Heart left ventricle (tissue), 16 donors: ENCODE data around the gene EIF2S3. TPM values are rescaled to one million over a fixed set of nuclear protein-coding genes. Genes with fewer than 3 reads are reported as not detected.

ENCODE experiments used
- ATAC-seq, 4 donors: fragments of 200-7000 bp; cut with Tn5 transposase; one replicate each; pipeline ENCODE4 v1.9.1; 2020 to 2022; ENCODE audit warnings: moderate library complexity in 4 of 4, mild to moderate bottlenecking in 3 of 4, moderate number of reproducible peaks in 1 of 4
- DNase-seq, 5 donors: peaks; one replicate each; pipeline ENCODE4 v3.0.0-alpha.2; 2020
- H3K27ac ChIP-seq, 12 donors: fragments of 200-600 bp; sonication (generic) in 4 of 12; one replicate each; pipeline versions ENCODE4 v1.5.0 to v1.8.0; 2016 to 2022; ENCODE audit warnings: mild to moderate bottlenecking in 2 of 12
- H3K27me3 ChIP-seq, 9 donors: fragments of 200-600 bp; sonication (generic) in 2 of 9; one replicate each; pipeline versions ENCODE4 v1.5.1 to v1.8.0; 2016 to 2022; ENCODE audit warnings: mild to moderate bottlenecking in 3 of 9
- H3K36me3 ChIP-seq, 9 donors: fragments of 200-600 bp; sonication (generic) in 2 of 9; one replicate each; pipeline versions ENCODE4 v1.5.0 to v1.8.0; 2018 to 2022; ENCODE audit warnings: mild to moderate bottlenecking in 2 of 9
- H3K4me1 ChIP-seq, 12 donors: fragments of 200-600 bp; sonication (generic) in 4 of 12; one replicate each; pipeline versions ENCODE4 v1.5.0 to v1.8.0; 2016 to 2022; ENCODE audit warnings: mild to moderate bottlenecking in 3 of 12
- H3K4me3 ChIP-seq, 12 donors: fragments of 200-600 bp; sonication (generic) in 4 of 12; one replicate each; pipeline versions ENCODE4 v1.5.0 to v1.8.0; 2017 to 2022; ENCODE audit warnings: mild to moderate bottlenecking in 9 of 12, moderate library complexity in 4 of 12
- H3K9me3 ChIP-seq, 12 donors: fragments of 200-600 bp; sonication (generic) in 4 of 12; one replicate each; pipeline versions ENCODE4 v1.5.0 to v1.8.0; 2016 to 2022; ENCODE audit warnings: mild to moderate bottlenecking in 1 of 12
- POLR2A ChIP-seq, 2 donors: fragments of 450-650 bp; IDR thresholded peaks; one replicate each; pipeline ENCODE4 v1.6.1; 2017; ENCODE audit warnings: antibody characterized with exemption in 2 of 2, mild to moderate bottlenecking in 2 of 2, moderate library complexity in 2 of 2
- WGBS, 4 donors: extraction: QIAGEN DNeasy Blood & Tissue Kit in 2 of 4; methylation state at CpG; one replicate each; pipeline versions ENCODE4 v1.1.5 to v1.1.7; 2013 to 2018; 5-methylcytosine and 5-hydroxymethylcytosine counted together
- intact Hi-C, 10 donors: fragments of 100-400 bp; cut with DNase I; formaldehyde crosslinking; loops; one replicate each; pipeline versions ENCODE4 v1.11.1 to v1.14.2; 2022
- polyA plus RNA-seq, 2 donors: library from polyadenylated mRNA; stranded (reverse); fragments of 200-250 nt; gene quantifications; one replicate each; pipeline ENCODE4 v1.2.3, GENCODE V29; 2013
- total RNA-seq, 9 donors: library from RNA; depleted of rRNA in 2 of 9; stranded (reverse); fragments of >200 nt in 2 of 9; fragmentation: NEBNext Ultra II Directional in 3 of 9; extraction: Animal tissue kit (Norgen Biotek cat#: 25700) in 3 of 9; gene quantifications; one replicate each; pipeline versions ENCODE4 v1.1.0 to v1.2.4, GENCODE V29; 2016 to 2023
- TF ChIP-seq, protein P1 (sequence below), 12 donors: fragments of 200-600 bp; sonication (generic) in 4 of 12; IDR thresholded peaks; one replicate each; pipeline versions ENCODE4 v1.5.0 to v1.8.0; 2018 to 2022; ENCODE audit warnings: antibody characterized with exemption in 12 of 12, mild to moderate bottlenecking in 5 of 12
- donor health status: ischemic (EF 13 %, LVEDD 7.1; RV severe dilation, severe dysfunction).
- donor health status: healthy with polysubstance abuse.
- donor health status: DM: no; HTN: yes; CAD: no.
- donor health status: DM: no; HTN: no; CAD: no.
- donor health status: ischemic (EF 25% LVEDD 6.9; RV normal size, moderate dysfunction).
- donor health status: ischemic (EF 25% LVEDD 5.7; RV mildly dilated, moderate dysfunction).
- donor health status: healthy.
- donor health status: DM: yes; HTN: yes; CAD: no.
- donor health status: ischemic (EF 35%, LVEDD 5.7; RV mildly dilated, moderate dysfunction).
- donor health status: nonischemic (EF 11% LVEDD 7.7; RV severe dilation, severe dysfunction).
- donor health status: DM: yes; HTN: yes; CAD: no.
- donor health status: PGD.
- donor health status: ischemic (EF 29% LVEDD 5.4; RV normal size, mild dysfunction).
- donor health status: nonischemic (EF 23%, LVEDD 6.1; RV moderate dilation, normal function).

The EIF2S3 gene
- total and polyA plus RNA-seq, 11 donors, result 22.9 to 126 (median 82.5) TPM

- Histone ChIP-seq H3K4me3 (no peak overlapping the region), H3K4me1 (no peaks in the 10 kb centered on the region), H3K9me3 (no peaks in the 10 kb centered on the region), H3K36me3 (peaks cover 0 to 31% (median 22%) of the 10 kb centered on the region in 9 donors), H3K27me3 (peaks cover 0 to 6% (median 0%) of the 10 kb centered on the region in 9 donors), H3K27ac (no peak overlapping the region)
- DNase-seq (no peak), ATAC-seq (no peak)
- no peak for TF ChIP-seq POLR2A (IDR thresholded peaks at IDR 0.05)
- TF ChIP-seq, protein P1, sequence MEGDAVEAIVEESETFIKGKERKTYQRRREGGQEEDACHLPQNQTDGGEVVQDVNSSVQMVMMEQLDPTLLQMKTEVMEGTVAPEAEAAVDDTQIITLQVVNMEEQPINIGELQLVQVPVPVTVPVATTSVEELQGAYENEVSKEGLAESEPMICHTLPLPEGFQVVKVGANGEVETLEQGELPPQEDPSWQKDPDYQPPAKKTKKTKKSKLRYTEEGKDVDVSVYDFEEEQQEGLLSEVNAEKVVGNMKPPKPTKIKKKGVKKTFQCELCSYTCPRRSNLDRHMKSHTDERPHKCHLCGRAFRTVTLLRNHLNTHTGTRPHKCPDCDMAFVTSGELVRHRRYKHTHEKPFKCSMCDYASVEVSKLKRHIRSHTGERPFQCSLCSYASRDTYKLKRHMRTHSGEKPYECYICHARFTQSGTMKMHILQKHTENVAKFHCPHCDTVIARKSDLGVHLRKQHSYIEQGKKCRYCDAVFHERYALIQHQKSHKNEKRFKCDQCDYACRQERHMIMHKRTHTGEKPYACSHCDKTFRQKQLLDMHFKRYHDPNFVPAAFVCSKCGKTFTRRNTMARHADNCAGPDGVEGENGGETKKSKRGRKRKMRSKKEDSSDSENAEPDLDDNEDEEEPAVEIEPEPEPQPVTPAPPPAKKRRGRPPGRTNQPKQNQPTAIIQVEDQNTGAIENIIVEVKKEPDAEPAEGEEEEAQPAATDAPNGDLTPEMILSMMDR (IDR thresholded peaks at IDR 0.05), result no peak
- WGBS, 4 donors, result 90 to 96% (median 94%) methylated on average over 3 of the region's 3 CpGs
- intact Hi-C loops, result loop anchor here in 8 of 10 donors (5.0 to 10.0 kb wide), 4 partner anchors 64 to 164 kb away; partner anchors contain the start of gene ZFX (in 1 of the 8)
Measured at GRCh38 chrX:24080704-24081103, 25.9 kb downstream of the EIF2S3 start.

GRCh38 chrX:24081661-24082154 is 27.0 kb downstream of the EIF2S3 start:
- intact Hi-C loops, result loop anchor here in 9 of 10 donors (1.0 to 10.0 kb wide), 5 partner anchors 63 to 163 kb away; partner anchors contain the start of gene ZFX (in 1 of the 9)
- DNase-seq, result peak; percentile 32 to 69 (median 49)
- ATAC-seq, result peak; percentile 20 to 79 (median 64)
- no peak for TF ChIP-seq POLR2A (IDR thresholded peaks at IDR 0.05)
- TF ChIP-seq, protein P1 (IDR thresholded peaks at IDR 0.05), result peak in 11 of 12 donors; percentile 22 to 56 (median 43)
- 14 to 36% (median 27%) methylated on average over 14 of the region's 14 CpGs for WGBS, 4 donors
- peaks cover 0 to 22% (median 14%) of the 10 kb centered on the region in 9 donors for H3K36me3 ChIP-seq
- H3K27me3 ChIP-seq, result peaks cover 0 to 8% (median 0%) of the 10 kb centered on the region in 9 donors
- no peaks in the 10 kb centered on the region for H3K4me1 ChIP-seq
- H3K4me3 ChIP-seq, result no peak overlapping the region
- no peaks in the 10 kb centered on the region for H3K9me3 ChIP-seq
- H3K27ac ChIP-seq, result no peak overlapping the region

GRCh38 chrX:24082447-24082846 is 27.7 kb downstream of the EIF2S3 start:
- no peaks in the 10 kb centered on the region for H3K9me3 ChIP-seq
- no peak for TF ChIP-seq POLR2A (IDR thresholded peaks at IDR 0.05)
- TF ChIP-seq, protein P1 (IDR thresholded peaks at IDR 0.05), result no peak
- no peak for DNase-seq
- no peak for ATAC-seq
- H3K27me3 ChIP-seq, result peaks cover 0 to 8% (median 0%) of the 10 kb centered on the region in 9 donors
- H3K36me3 ChIP-seq, result peaks cover 0 to 15% (median 7%) of the 10 kb centered on the region in 9 donors
- H3K4me1 ChIP-seq, result no peaks in the 10 kb centered on the region
- WGBS, 4 donors, result 83 to 91% (median 87%) methylated on average over 2 of the region's 2 CpGs
- no peak overlapping the region for H3K27ac ChIP-seq
- intact Hi-C loops, result loop anchor here in 9 of 10 donors (1.0 to 10.0 kb wide), 5 partner anchors 62 to 162 kb away; partner anchors contain the start of gene ZFX (in 1 of the 9)
- H3K4me3 ChIP-seq, result no peak overlapping the region

DNA sequence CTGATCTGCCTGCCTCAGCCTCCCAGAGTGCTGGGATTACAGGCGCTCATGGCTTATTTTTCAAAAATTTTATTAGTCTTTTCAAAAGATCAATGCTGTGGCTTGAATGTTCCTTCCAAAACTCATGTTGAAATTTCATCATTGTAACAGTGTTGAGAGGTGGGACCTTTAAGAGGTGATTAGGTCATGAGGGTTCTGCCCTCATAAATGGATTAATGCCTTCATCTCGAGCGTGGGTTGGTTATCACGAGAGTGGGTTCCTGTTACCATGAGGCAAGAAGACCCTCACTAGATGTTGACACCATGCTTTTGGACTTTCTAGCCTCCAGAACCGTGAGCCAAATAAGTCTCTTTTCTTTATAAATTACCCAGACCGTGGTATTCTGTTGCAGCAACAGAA is 30.3 kb downstream of the EIF2S3 start:
- no peaks in the 10 kb centered on the region for H3K9me3 ChIP-seq
- no peaks in the 10 kb centered on the region for H3K36me3 ChIP-seq
- DNase-seq, result no peak
- H3K27ac ChIP-seq, result no peak overlapping the region
- intact Hi-C loops, result loop anchor here in 4 of 10 donors (5.0 to 10.0 kb wide), 4 partner anchors 60 to 160 kb away; partner anchors contain the start of gene ZFX (in 1 of the 4)
- TF ChIP-seq, protein P1 (IDR thresholded peaks at IDR 0.05), result no peak
- TF ChIP-seq POLR2A (IDR thresholded peaks at IDR 0.05), result no peak
- ATAC-seq, result no peak
- no peaks in the 10 kb centered on the region for H3K4me1 ChIP-seq
- H3K27me3 ChIP-seq, result peaks cover 0 to 8% (median 0%) of the 10 kb centered on the region in 9 donors
- no peak overlapping the region for H3K4me3 ChIP-seq
- 82 to 89% (median 88%) methylated on average over 6 of the region's 6 CpGs for WGBS, 4 donors
